ENCODE results near the gene ZC3H12D.
"Not testable (repeated sequence)": the region's sequence is repeated elsewhere in the genome, so short reads cannot be mapped to it uniquely, and the experiment has no call there.

Gene ZC3H12D

GRCh38 chr6:149483849-149484655, 762 bp downstream of the ZC3H12D start:
- no peak for DNase-seq (ENCODE audit: low spot score)

DNA sequence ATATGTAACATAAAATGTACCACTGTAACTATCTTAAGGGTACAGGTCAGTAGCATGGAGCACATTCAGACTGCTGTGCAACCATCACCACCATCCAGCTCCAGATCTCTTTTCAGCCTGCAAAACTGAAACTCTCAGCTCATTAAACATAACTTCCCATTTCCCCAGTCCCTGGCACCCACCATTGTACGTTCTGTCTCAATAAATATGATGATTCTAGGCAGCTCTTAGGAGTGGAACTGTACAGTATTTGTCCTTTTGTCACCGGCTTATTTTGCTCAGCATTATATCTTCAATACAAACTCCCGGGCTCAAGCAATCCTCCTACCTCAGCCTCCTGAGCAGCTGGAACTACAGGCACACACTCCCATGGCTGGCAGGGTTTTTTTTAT, 1.5 kb downstream of the ZC3H12D start:
- no peak for DNase-seq (ENCODE audit: low spot score)

DNA sequence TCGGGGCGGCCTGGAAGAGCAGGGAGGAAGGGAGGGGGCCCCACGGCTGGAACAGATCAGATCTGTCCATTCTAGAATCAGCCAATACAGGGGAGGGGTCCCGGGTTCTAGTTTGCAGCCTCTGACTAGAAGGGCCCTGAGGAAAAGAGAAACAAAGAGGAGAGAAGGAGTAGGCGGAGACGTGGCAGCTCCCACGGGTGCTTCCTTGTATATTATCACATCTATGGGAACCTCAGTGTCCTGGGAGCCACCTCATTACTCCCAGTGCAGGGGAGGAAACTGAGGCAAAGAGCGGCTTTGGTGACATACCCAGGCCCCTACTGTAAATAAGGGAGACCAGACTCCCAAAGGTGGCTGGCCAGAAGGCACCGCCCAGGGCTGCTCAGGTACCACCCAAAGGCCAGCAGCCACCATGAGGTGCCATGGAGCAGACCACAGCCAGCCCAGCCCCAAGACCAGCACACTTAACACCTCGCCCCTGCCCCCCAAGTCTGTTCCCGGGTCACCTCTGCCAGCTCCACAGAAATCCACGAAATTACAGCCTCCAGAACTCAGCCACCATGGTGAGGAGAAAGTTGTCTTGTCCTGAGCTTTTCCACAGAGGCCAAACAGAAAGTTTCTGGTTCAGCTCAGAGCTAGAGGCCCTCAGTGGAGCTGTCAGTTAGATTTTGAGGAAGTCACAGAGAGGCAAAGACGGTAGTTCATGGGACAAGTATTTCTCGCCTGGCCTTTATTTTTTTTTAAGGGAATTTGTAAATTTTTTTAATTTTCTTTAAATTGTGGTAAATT, 2.1 kb downstream of the ZC3H12D start:
- no peak for DNase-seq (ENCODE audit: low spot score)

GRCh38 chr6:149480502-149481280, 4.1 kb downstream of the ZC3H12D start:
- DNase-seq (ENCODE audit: low spot score) = no peak

DNA sequence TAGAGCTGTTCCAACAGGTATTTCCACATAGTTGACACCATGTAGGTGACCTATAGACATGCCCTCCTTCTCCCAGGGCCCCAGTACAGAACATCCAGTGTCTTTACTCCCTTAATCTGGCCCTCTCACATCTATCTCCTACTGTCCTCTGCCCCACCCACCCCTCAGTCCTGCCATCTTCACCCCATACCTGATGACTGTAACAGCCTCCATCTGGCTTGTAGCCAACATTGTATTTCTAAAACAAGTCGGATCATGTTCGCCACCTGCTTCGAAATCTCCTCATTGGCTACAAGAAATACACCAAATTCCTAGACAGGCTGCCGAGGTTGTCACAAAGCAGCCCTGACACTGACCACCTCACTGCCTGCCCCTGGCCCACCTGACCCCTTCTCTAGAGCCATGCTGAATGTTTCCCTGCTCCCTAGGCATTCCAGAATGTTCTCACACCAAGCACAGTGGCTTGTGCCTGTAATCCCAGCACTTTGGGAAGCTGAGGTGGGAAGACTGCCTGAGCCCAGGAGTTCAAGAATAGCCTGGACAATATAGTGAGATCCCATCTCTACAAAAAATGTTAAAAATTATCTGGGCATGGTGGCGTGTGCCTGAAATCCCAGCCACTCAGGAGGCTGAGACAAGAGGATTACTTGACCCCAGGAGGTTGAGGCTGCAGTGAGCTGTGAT, 6.0 kb downstream of the ZC3H12D start:
- no peak for DNase-seq (ENCODE audit: low spot score)

- DNase-seq (ENCODE audit: low spot score) = no peak
Measured at GRCh38 chr6:149477544-149477943, 7.3 kb downstream of the ZC3H12D start.

GRCh38 chr6:149476789-149477455, 7.9 kb downstream of the ZC3H12D start:
- DNase-seq (ENCODE audit: low spot score) = no peak

DNA sequence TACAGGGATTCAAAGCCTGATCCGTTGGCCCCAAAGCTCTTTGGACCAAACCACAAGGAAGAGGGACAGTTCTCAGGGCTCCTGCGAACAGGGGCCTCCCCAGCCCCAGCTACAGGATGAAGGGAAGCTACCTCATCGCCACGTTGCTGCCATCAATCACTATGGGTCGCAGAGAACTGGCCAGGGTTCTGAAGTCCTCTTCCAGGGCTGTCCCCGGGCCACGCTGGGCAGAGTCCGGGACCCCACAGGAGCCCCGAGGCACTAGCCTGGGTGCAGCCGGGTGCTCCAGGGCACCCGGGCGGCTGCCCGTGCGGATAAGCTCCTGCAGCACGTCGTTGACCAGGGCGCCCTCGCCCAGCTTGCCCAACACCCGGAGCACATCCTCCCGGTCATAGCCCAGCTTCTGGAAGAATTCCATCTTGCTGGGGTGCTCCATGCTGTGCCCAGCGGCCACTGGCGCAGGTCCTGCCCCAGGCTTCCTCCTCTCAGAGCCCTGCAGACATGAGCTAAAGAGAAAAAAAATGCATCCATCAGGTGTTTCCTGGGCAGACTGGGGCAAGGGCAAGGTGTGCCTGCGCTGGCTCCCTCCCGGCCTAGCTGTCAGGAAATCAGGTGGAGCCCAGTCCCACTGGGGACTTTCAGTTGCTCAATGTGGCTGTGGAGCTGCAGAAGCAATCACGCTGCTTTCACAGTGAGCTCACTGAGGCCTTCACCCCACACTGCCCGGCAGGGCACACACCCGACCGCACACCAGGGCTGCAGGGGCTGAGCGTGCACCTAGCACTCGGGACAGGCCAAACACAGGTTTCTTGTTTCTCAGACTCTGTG, 10.5 kb downstream of the ZC3H12D start:
- DNase-seq (ENCODE audit: low spot score) = no peak

DNA sequence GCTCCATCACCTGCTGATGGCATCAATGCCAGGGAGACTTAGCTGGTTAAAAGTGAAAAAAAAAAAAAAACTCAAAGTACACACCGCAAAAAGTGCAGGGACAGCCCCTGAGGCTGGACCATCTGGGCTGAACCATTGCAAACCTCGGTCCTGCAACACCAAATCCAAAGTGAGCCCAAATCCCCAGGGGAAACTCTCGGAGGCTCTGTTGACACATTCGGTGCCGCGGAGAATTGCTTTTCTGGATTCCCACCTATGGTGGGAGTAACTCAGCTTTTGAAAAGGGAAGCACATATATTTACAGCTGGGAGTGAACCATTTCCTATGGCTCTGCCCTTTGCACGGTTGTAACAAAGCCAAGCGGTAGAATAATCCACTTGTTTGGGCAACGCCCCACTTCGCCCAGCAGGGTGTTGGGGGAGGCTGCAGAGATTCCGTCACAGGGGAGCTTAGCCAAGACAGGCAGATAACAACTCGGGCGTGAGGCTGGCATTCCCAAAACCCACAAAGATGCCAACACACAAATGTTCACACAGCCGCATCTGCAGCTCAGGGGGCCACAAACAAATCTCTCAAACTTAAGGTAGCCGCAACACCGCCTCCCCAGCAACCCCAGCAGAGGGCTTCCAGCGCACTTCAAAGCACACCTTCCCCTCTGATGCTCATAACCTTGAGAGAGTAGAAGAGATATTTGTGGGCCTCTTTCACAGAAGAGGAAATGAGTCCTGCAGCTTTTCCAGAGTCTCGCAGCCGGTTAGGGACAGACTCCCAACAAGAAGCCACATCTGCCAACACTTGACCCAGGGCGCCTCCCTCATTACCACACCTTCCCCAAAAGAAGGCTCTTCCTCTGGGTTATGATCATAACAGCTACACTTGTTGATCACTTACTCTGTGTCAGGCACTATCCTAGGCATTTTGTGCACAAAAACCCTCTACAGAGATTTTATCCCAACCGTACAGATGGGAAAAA, 11.4 kb downstream of the ZC3H12D start:
- no peak for DNase-seq (ENCODE audit: low spot score)

DNA sequence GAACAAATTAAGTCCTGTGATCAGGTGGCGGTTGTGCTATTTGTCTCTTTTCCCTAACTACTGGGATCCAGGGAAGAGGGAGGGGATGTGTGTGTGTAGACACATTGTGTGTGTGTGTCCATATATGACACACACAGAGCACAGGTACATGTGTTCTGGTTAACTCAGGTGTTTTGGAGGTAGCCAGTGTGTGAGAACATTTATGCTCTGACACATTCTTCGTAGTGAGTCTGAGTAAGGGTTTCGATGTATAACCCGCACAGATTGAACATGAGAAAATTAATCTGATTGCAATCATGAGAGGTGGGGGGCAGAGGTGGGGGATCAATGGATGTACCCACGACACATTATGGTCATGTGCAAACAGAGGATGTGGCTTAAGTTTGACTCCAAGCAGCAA, 12.6 kb downstream of the ZC3H12D start:
- DNase-seq (ENCODE audit: low spot score) = no peak

- no peak for DNase-seq (ENCODE audit: low spot score)
Measured at GRCh38 chr6:149471801-149472200, 13.0 kb downstream of the ZC3H12D start.

DNA sequence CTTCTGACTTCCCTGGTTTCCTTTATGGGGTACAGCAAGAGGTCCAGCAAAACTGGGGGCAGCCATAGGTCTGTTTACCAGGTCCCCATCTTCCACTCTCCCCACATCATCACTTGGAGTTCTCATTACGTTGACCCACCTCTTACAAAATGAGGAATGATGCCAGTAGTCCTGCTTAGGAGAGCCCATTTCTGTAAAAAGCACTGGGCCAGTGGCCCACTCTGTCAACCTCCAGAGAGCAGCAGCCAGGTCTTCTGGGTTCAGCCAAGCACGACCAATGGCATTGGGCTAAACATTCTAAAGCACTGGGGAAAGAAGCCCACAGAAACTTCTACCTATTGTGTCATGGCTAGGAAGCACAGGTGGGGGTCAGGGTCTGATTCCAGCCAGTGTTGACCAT, 13.9 kb downstream of the ZC3H12D start:
- no peak for DNase-seq (ENCODE audit: low spot score)

- DNase-seq (ENCODE audit: low spot score) = no peak
Measured at GRCh38 chr6:149468179-149468578, 16.6 kb downstream of the ZC3H12D start.

DNA sequence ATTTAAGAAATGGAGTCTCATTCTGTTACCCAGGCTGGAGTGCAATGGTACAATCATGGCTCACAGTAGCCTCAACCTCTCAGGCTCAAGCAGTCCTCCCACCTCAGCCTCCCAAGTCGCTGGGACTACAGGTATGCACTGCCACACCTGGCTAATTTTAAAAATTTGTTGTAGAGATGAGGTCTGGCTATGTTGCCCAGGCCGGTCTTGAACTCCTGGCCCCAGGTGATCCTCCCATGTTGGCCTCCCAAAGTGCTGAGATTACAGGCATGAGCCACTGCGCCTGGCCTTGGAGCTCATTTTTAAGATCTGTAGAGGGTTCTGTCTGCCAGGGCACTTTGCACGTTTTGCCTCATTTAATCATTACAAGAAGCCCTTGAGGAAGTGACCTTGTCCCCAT, 17.5 kb downstream of the ZC3H12D start:
- no peak for DNase-seq (ENCODE audit: low spot score)

DNA sequence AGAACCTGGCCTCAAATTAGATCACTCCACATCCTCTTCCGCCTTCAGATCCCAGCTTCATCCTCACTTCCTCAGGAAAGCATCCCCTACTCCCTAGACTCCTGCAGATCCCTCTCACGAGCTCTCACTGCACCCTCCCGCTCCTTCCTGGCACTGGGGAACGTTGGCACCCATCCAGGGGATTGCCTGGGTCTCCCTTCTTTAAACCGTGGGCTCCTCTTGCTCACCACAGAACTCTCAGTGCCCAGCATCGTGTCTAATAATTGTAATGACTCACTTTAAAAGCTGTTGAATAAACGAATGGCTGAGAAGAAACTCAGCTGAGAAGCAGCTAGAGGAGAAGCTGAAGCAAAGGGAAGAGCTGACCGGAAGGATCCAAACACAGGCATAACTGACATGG, 20.4 kb downstream of the ZC3H12D start:
- DNase-seq (ENCODE audit: low spot score) = no peak

DNA sequence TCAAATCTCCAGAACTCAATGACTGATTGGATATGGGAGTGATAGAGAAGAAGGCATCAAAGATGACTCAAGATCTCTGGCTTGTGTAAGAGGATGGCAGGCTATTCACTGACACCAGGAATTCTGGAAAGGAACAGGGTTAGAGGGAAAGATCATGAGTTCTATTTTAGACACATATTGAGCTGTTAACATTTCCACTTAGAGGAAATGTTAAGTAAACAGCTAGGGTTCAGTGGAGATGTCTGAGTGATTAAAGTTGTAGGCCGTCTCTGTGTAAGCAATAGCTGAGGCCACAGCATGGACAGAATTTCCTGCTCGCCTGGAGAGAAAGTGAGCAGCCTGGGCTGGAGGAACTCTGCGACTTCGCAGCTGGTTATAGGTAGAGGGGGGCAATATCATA, 21.0 kb downstream of the ZC3H12D start:
- DNase-seq (ENCODE audit: low spot score) = no peak

- not testable (repeated sequence) for DNase-seq (ENCODE audit: low spot score)
Measured at GRCh38 chr6:149462712-149463111, 22.1 kb downstream of the ZC3H12D start.

- DNase-seq (ENCODE audit: low spot score) = no peak
Measured at GRCh38 chr6:149461670-149462069, 23.1 kb downstream of the ZC3H12D start.

DNA sequence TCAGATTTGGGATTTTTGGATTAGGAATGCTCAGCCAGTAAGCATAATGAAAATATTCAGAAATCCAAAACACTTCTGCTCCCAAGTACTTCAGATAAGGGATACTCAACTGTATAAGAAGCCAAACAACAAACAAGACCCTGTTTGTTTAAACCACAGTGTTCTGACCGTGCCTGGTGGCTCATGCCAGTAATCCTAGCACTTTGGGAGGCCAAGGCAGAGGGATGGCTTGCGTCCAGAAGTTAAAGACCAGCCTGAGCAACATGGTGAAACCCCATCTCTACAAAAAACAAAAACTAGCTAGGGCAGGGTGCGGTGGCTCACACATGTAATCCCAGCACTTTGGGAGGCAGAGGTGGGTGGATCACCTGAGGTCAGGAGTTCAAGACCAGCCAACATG, 24.6 kb downstream of the ZC3H12D start:
- not testable (repeated sequence) for DNase-seq (ENCODE audit: low spot score)

Measured in RKO (cell line).